NCI-H446 (cell line): Measurements from ENCODE around the gene RIC8A.

Experiments used
- DNase-seq, 2 experiments: peaks; one replicate each; lab custom pipeline; 2025; lab: John Stamatoyannopoulos, UW

RIC8A gene

GRCh38 chr11:204587-205109 is 2.9 kb upstream of the RIC8A start:
- no peak for DNase-seq

DNA sequence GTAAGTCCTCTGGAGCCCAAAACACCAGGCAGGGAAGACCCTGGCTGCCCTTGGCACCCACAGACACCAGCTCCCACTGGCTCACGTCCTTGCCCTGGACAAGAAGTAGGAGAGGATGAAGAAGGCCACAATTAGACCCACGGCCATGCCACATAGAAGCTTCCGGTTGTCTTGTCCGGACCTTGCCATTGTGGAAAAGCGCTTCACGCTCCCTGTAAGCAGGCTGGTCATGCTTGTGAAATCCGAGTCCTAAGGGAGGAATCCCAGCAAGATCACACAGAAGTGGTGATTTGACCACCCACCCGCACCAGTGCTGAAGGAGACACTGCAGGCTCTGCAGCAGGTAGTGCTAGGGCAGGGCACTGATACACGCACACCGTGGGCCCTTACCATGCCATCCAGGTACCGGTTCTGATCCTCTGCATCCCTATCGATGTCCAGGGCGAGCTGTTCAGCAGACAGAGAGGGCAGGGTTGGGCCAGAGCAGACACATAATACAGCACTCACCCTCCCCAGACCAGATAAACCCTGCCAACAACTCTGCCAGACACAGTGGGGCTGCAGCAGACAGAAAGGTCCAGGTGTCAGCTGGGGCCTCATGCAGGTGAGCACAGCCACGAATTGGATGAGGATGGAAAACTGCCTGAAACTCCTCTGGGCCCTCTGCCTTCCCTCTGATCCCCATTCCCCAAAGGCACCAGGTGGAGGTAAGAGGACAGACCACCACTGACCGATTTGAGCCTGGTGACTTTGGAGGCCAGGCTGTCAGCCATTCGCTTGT is 2.1 kb upstream of the RIC8A start:
- DNase-seq: no peak

DNA sequence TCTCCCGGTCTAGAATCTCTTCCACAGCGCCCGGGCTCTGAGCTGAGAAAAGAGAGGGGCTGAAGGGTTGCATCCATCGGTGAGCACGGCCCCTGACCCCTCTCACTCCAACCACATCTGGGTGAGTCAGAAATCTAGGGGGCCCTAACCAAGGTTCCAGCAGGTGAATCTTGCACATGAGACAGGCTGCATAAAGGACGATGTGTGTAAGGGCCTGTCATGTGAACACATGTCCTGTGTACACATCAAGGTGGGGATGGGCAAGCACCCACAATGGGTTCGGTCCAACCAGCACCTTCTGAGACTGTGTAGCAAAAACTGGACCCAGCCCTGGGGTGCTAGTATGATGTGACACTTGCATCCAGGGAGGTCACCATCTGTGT is 1.5 kb upstream of the RIC8A start:
- DNase-seq: no peak

DNA sequence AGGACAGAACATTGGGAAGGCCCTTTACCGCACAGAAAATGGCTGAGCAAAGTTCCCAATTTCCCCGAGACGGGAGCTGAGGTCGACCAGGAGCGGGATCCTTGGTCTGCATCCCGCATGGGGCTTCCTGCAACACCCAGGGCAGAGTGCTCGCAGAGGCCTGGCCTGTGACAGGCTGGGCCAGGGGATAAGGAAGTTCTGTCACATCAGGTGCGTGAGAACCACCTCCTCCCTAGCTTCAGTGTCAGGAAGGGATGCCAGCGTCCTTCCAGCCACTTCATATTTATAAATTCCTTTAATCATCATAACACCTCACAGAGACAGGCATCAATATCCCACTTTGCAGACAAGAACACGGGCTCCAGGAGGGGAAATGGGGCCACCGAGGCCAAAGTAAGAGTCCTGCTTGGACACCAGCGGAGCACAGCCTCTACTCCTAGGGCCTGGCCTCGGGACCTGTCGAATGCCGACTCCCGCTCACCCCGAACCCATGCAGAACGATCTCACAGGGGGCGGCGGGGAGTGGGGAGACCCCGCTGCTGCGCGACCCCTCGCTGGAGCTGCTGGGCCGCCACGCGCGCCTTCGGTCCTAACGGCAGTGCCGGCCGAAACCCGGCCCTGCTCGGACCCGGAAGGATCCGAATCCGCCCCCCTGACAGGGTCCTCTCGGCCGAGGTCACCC is 841 bp upstream of the RIC8A start:
- no peak for DNase-seq

- no peak for DNase-seq
Observed at GRCh38 chr11:207863-208180, 314 bp downstream of the RIC8A start.

GRCh38 chr11:208181-208916 is 841 bp downstream of the RIC8A start:
- peak; percentile 36 to 72 for DNase-seq

GRCh38 chr11:208917-209260 is 1.4 kb downstream of the RIC8A start:
- no peak for DNase-seq

GRCh38 chr11:209275-210121 is 2.0 kb downstream of the RIC8A start:
- DNase-seq: no peak

DNA sequence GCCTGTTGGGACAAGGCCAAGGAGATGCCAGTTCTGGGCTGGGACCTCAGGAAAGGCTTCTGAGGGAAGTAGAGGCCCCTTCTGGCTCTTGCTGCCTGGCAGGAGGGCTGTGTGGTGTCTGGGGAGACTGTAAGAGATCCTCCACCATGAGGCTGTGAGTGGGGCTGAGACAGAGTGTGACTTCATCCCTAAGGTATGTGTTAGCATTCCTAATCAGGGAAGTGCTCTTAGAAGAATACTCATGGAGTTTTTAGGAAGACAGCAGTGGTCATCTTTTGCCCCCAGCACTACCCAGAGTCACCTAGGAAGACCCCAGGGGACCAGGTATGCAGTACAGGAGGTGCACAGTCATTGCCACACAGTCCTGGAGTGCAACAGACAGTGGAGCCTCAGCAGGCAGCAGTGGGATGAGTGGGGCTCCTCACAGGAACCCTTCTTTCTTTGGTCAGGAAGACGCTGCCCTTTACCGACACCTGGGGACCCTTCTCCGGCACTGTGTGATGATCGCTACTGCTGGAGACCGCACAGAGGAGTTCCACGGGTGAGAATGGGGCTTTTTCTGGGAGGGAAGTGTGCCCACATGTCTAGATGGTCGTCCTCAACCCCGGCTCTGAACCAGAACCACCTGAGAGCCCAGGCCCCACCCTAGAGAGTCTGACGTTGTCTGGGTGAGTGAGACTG is 2.8 kb downstream of the RIC8A start:
- DNase-seq: no peak

- DNase-seq: no peak
Observed at GRCh38 chr11:210803-211180, 3.3 kb downstream of the RIC8A start.

DNA sequence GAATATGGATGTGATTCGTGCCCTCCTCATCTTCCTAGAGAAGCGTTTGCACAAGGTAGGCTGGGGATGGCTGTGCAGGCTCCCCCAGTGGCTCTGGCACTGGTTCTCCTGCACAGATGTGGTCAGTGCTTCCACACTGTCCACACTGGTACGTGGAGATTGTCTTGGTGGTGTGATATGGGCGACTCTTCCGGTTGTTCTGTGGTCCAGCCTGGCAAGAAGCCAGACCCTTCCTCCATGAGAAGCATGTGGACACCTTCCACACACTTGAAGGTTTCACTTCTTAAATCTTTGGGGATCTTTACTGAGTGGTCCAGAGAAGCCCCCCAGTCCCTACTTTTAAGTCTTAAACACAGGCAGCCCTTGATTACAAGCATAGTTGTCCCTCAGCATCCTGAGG is 3.8 kb downstream of the RIC8A start:
- DNase-seq: no peak

GRCh38 chr11:211741-212140 is 4.2 kb downstream of the RIC8A start:
- no peak for DNase-seq

DNA sequence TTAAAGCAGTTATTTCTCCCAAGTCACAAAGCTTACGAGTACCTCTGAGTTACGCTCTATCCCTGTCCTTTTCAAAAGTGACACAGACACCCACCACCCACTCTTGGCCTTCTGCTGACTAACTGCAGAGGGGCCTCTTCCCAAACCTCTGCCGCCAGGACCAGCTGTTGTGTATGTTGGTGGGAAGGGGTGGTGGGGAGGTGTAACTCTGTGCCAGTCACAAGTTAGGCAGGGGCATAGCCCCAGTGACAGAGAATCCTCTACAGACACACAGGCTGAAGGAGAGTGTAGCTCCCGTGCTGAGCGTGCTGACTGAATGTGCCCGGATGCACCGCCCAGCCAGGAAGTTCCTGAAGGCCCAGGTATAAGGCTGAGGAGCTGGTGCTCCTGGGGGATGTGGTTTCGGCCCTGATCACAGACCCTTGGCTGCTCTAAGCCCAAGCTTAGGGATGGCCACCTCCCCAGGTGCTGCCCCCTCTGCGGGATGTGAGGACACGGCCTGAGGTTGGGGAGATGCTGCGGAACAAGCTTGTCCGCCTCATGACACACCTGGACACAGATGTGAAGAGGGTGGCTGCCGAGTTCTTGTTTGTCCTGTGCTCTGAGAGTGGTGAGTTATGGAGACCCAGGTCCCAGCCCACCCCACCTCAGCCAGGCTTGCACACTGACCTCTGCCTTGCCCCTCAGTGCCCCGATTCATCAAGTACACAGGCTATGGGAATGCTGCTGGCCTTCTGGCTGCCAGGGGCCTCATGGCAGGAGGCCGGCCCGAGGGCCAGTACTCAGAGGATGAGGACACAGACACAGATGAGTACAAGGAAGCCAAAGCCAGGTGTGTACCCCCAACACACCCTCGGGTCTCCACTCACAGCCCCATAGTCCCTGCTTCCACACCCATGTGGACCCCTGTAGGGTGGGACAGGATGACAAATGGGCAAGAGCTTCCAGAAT is 4.9 kb downstream of the RIC8A start:
- no peak for DNase-seq

DNA sequence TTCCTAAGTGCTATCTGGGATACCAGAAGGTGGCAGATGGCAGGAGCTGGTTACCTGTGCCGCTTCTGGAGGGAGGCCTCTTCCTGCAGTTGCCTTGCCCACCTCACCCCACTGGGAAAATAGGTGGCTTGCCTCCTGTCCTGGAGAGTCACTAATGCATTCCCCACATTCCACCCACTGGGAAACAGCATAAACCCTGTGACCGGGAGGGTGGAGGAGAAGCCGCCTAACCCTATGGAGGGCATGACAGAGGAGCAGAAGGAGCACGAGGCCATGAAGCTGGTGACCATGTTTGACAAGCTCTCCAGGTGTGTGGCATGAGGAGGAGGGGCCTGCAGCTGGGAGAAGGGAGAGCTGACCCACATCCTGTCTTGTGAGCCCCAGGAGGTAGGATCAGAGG is 5.6 kb downstream of the RIC8A start:
- DNase-seq: no peak

- DNase-seq: no peak
Observed at GRCh38 chr11:214083-214482, 6.6 kb downstream of the RIC8A start.

DNA sequence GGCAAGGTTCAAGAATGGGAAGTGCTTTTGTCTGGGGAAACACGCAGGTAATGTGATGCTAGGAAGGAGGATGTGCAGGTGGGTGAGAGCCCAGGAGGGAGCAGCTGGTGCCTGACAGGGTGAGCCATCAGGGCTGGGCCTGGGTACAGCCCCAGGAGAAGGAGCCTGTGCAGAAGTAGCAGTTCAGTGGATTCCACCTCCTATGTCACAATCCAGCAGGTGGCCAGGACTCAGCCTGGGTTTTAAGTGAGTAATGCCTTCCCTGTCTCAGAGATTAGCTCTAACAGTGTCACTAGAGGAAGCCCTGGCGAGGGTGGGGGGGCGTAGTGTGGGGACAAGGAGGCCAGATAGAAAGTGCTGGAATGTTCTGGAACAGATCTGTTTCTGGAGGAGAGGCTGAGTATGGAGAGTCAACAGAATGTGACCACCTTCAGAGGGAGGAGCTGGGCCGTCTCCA is 8.1 kb downstream of the RIC8A start:
- DNase-seq: no peak

DNA sequence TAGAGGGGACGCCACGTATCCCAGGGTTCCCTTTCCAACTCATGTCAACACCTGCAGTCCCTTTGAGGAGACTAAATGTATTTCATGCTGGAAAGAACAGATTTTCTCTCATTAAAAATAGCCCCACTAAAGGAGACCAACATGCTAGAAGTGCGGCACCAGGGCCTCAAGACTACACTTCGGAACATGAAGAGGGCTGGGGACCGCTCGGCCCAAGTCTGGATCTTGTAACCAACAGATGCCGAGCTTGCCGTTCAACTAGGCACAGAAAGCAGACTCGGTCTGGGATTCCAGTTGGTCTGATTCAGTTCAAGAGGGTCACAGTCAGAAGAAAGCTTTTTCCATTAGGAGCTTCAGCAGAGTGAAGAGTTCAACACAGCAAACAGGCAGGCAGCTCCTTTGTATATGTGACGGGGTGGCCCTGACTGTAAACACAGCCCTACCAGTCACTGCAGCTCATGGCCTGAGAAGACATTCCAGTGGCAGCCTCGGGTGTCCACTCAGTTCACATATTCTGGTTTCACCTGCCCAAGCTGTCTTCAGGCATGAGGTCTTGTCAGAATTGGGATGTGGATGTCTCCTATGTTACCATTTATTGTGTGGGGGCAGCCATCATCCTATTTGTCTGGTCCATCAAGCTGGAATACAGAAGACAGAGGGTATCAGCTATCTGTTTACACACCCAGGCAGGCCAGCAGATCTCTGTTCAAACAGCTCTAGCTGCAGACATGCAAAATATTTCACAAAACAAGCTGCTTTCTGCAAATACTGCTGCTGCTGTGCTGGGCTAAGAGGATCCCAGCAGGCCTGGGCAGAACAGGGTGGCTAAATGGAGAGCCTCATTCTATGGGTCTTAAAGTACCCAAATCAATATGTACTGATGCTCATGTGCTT is 8.8 kb downstream of the RIC8A start:
- DNase-seq: no peak

GRCh38 chr11:217704-218103 is 10.2 kb downstream of the RIC8A start:
- no peak for DNase-seq
